ENCODE data around the gene OSBPL2. TPM values are rescaled to one million over a fixed set of nuclear protein-coding genes. Genes with fewer than 3 reads are reported as not detected.
A peak's percentile ranks its signal among the peaks of the same experiment; 100 is the strongest.

OSBPL2 gene
- total RNA-seq, 1 donor: 21.1 TPM

DNA sequence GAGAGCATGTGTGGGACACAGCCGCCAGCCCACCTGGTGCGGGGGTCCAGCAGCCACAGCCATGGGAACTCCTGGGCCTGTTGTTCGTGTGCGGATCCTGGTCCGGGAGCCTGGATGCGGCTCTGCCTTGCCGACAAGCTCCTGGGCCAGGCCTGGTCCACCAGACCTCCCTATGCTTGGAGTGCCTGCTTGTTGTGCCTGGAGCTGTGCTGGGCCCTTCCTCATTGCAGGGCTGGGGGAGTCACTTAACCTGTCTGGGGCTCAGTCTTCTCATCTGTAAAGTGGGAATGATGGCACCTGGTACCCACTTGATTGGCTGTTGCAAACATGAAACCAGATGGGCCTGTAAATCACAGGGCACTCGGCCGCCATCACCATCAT is 2.6 kb upstream of the OSBPL2 start:
- no peak for DNase-seq (ENCODE audit: low read depth)
- H3K4me3 ChIP-seq (ENCODE audit: low read depth, low read length): no peak overlapping the region
- TF ChIP-seq, protein P1, sequence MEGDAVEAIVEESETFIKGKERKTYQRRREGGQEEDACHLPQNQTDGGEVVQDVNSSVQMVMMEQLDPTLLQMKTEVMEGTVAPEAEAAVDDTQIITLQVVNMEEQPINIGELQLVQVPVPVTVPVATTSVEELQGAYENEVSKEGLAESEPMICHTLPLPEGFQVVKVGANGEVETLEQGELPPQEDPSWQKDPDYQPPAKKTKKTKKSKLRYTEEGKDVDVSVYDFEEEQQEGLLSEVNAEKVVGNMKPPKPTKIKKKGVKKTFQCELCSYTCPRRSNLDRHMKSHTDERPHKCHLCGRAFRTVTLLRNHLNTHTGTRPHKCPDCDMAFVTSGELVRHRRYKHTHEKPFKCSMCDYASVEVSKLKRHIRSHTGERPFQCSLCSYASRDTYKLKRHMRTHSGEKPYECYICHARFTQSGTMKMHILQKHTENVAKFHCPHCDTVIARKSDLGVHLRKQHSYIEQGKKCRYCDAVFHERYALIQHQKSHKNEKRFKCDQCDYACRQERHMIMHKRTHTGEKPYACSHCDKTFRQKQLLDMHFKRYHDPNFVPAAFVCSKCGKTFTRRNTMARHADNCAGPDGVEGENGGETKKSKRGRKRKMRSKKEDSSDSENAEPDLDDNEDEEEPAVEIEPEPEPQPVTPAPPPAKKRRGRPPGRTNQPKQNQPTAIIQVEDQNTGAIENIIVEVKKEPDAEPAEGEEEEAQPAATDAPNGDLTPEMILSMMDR (IDR thresholded peaks at IDR 0.05; ENCODE audit: insufficient read depth, low read length): no peak

DNA sequence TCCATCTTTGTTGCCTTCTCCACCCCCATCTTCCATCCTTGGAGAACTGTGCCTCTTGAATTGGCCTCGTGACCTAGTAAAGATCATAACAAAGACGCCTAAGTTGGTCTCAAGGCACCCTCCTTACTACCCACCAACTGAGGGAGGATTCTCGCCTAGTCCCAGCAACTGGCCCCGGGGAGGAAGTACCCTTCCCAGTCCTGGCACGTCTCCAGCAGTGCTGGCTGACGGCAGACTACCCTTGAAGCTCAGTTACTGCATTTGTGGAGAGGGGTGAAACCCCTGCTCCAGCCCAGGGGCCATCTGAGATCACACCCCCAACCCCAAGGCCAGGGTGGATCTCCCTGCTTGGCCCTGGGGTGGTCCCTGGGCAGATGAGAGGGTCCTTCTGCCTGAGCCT is 2.1 kb upstream of the OSBPL2 start:
- no peak for DNase-seq (ENCODE audit: low read depth)
- no peak overlapping the region for H3K4me3 ChIP-seq (ENCODE audit: low read depth, low read length)
- TF ChIP-seq, protein P1 (IDR thresholded peaks at IDR 0.05; ENCODE audit: insufficient read depth, low read length): no peak

DNA sequence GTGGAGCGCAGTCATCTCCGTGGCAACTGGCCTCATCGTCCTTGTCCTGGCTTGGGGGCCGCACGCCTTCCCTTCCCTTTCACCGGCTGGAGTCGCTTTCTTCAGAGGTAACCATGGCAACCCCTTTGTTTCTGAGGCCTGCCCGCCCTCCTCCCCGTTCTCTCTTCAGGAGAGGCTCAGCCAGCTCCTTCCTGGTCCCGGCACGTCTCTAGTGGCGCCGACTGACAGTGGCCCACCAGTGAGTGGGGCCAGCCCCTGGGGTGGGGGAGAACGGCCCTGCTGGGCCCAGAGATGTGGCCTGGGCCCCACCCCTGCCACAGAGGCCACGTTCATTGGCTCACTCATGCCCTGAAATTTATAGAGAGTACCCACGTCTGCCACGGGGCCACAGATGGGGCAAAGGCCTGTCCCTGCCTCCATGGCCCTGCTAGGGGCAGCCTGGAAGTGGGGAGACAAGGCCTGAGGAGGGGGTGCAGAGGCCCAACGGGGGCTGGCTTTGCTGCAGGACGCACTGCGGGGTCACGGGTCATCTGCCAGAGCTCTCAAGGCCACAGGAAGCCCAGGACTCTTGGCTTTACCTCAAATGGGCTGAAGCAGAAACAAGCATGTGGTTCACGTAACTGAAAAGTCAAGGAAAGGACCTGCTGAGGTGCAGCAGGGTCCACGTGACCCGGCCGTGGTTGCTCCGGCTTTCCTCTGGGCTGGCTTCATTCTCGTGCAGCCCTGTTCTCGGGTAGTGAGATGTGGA is 1.4 kb upstream of the OSBPL2 start:
- no peak for DNase-seq (ENCODE audit: low read depth)
- TF ChIP-seq, protein P1 (IDR thresholded peaks at IDR 0.05; ENCODE audit: insufficient read depth, low read length): no peak
- H3K4me3 ChIP-seq (ENCODE audit: low read depth, low read length): no peak overlapping the region

DNA sequence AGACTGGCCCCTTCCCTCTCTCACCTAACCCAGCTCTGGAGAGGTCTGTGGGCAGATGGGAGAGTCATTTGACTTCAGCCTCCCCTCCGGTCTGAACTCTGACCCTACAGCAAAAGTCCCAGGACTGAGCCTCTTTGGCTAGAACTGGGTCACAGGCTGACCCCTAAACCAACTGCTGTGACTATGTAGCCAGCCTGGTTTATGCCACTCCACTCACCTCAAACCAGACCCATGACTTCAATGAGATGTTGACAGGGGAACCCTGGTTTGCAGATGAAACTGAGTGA is 864 bp upstream of the OSBPL2 start:
- TF ChIP-seq, protein P1 (IDR thresholded peaks at IDR 0.05; ENCODE audit: insufficient read depth, low read length): no peak
- no peak for DNase-seq (ENCODE audit: low read depth)
- no peak overlapping the region for H3K4me3 ChIP-seq (ENCODE audit: low read depth, low read length)

DNA sequence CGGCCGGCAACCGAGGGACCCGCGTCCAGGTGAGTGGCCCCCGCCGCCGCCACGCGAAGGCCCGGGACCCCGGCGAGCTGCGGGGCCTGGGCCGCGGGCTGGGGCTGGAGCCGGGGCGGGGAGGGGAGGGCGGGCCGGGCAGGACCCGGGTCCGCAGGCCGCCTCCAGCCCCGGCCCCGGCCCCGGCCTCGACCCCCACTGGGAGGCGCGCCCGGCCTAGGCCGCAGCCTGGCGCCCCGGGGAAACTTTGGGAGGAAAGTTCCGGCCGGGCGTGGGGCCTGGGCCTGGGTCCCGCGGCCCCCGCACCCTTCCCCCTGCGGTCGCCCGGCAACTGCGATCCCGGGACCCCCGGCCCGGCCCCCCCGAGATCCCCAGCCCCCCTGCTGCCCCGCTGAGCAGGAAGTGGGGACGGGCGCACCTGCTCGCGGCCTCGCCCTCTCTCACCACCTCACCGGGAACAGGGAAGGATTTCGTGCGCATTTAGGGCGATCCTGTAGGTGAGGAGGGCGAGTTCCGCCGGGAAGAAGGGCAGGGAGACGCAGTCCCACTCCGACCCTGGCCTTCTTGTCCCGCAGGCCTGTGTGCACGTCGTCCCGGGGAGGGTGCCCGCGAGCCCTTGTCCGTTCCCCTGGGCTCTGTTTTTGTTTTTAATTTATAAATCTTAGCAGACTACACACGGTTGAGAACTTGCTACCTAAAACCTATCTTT is 402 bp downstream of the OSBPL2 start:
- peak; percentile 17 for DNase-seq (ENCODE audit: low read depth)
- TF ChIP-seq, protein P1 (IDR thresholded peaks at IDR 0.05; ENCODE audit: insufficient read depth, low read length): no peak
- peak overlapping the region; percentile 89 for H3K4me3 ChIP-seq (ENCODE audit: low read depth, low read length)

DNA sequence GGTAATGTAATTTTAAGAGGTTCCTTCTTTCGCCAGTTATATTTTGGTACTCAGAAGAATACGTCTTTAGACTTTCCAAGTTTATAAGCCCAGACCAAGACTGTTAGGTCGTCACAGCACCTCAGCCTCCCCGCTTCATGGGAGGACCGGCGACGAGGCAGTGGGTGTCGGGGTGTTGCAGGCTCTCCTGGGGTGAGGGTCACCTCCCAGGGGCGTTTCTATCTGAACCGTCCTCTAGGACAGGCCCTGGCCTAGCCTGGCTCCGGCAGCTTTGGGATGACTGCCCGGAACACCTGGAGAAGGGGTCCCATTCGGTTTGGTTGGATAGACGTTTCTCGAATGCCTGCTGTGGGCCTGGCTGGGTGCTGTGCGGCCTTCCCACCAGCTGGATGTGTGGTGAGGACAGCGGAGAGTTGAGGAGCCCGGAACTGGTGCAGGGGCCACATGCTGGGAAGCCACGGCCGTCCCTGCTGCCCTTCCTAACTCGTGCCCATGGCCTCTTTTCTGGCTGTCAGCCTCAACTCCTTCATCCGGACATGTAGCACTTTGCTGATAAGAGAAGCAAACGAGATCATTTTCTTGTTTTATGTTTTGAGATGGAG is 1.1 kb downstream of the OSBPL2 start:
- H3K4me3 ChIP-seq (ENCODE audit: low read depth, low read length): peak overlapping the region; percentile 89
- DNase-seq (ENCODE audit: low read depth): peak; percentile 7
- TF ChIP-seq, protein P1 (IDR thresholded peaks at IDR 0.05; ENCODE audit: insufficient read depth, low read length): no peak
